Activated naive CD4-positive, alpha-beta T cell treated with anti-CD3 and anti-CD28 coated beads, Interleukin-2, amount 50 U/mL, for 72 hours (primary cell): ENCODE data around the gene PTCD2. TPM values are rescaled to one million over a fixed set of nuclear protein-coding genes. Genes with fewer than 3 reads are reported as not detected.
"Not testable (repeated sequence)": the region's sequence is repeated elsewhere in the genome, so short reads cannot be mapped to it uniquely, and the experiment has no call there.

Experiments
- ATAC-seq, 2 donors: fragments of 150-1000 bp; cut with Tn5 transposase; 2 replicates each; pipeline ENCODE4 v1.10.0; 2021; ENCODE audit warnings: mild to moderate bottlenecking in 2 of 2, moderate library complexity in 2 of 2
- DNase-seq, 2 donors: peaks; one replicate each; pipeline ENCODE4 v3.0.0; 2021 to 2022; ENCODE audit warnings: low spot score in 2 of 2
- H3K27ac Mint-ChIP-seq, 2 donors: one replicate each; pipeline ENCODE4 v1.8.0; 2022; ENCODE audit warnings: mild to moderate bottlenecking in 2 of 2, mixed read lengths in 2 of 2
- H3K36me3 Mint-ChIP-seq, 2 donors: one replicate each; pipeline ENCODE4 v1.8.0; 2022; ENCODE audit warnings: mixed read lengths in 2 of 2
- H3K9me3 Mint-ChIP-seq, 2 donors: one replicate each; pipeline ENCODE4 v1.8.0; 2022; ENCODE audit warnings: mixed read lengths in 2 of 2
- total RNA-seq, 2 donors: library from RNA; stranded (reverse); gene quantifications; one replicate each; pipeline ENCODE4 v1.2.3, GENCODE V29; 2022

The PTCD2 gene
- total RNA-seq, 2 donors from 2014 or later = 10.3 to 12.8 TPM

DNA sequence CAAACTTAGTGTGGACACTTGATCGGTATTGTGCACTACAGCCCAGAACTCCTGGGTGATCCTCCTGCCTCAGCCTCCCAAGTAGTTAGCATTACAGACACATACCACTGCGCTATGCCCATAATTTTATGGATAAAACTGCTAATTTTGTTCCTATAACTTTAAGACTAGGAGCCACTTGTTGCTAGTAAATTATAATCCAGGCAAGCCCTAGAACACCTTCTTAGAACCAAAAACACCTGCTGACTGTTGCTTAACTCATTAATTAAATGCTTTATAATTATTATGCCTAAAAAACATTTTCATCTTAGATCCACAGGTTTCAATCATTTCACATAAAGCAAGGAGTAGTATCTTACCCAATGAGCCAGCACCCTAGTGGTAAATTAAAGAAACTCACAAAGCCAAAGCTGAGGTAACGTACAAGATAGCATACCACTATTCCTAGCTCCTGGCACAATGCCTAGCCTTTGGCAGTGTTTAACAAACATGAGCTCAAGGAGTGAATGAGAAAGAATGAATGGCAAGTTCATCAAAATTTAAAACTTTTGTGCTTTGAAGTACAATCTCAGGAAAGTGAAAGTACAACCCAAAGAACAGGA is 5.5 kb upstream of the PTCD2 start:
- DNase-seq = no peak
- H3K36me3 Mint-ChIP-seq = peaks cover 11 to 15% of the 10 kb centered on the region in 2 donors
- H3K9me3 Mint-ChIP-seq = no peaks in the 10 kb centered on the region
- no peak for ATAC-seq
- H3K27ac Mint-ChIP-seq = peak overlapping the region in 1 of 2 donors; percentile 22

DNA sequence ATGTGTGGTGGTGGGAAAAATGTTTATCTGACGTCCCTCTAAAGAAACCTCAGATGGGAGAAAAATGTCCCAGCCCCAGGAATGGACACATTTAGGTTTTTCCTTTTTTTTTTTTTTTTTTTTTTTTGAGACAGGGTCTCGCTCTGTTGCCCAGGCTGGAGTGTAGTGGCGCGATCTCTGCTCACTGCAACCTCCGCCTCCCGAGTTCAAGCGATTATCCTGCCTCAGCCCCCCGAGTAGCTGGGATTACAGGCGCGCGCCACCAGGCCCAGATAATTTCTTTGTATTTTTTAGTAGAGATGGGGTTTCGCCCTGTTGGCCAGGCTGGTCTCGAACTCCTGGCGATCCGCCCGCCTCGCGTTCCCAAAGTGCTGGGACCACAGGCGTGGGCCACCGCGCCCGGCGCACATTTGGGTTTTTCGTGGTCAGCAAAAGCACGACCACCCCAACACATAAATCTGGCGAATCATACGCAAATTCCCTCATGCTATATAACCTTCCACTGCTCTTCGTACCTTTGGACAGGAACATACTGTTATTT is 668 bp upstream of the PTCD2 start:
- peak overlapping the region; percentile 96 for H3K27ac Mint-ChIP-seq
- ATAC-seq = peak in 1 of 2 donors; percentile 2
- H3K36me3 Mint-ChIP-seq = peaks cover 25 to 33% of the 10 kb centered on the region in 2 donors
- peak in 1 of 2 donors; percentile 14 for DNase-seq
- not testable (repeated sequence) for H3K9me3 Mint-ChIP-seq

DNA sequence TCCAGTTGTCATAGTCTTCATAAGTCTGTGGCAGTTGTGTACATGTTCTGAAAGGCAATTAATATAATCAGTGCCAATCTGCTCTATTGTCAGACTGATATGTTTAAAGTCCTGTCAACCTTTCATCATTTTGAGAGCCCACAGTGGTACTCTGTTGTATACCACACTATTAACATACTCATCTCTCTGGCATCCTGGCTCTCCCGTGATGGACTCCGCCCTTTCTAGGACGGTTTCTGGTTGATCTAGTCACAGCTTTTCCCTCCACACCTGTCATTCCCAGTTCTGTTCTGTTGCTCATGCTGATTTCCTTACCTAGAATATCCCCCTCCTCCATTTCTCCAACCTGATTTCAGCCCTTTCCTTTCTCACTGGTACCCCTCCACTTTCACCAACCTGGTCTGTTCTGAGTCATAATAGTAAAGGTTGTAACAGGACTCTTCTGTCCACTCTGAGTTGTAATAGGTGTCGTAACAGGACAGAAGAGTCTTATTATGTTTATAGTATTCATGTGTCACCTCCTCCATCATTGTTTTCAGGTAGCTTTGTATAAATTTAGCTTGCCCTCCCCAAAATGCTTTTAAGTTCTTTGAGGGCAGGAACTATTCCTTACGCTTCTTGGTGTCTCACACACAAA is 4.1 kb downstream of the PTCD2 start:
- Mint-ChIP-seq H3K27ac (no peak overlapping the region), H3K9me3 (no peaks in the 10 kb centered on the region), H3K36me3 (peaks cover 19 to 45% of the 10 kb centered on the region in 2 donors)
- ATAC-seq = no peak
- DNase-seq = no peak

DNA sequence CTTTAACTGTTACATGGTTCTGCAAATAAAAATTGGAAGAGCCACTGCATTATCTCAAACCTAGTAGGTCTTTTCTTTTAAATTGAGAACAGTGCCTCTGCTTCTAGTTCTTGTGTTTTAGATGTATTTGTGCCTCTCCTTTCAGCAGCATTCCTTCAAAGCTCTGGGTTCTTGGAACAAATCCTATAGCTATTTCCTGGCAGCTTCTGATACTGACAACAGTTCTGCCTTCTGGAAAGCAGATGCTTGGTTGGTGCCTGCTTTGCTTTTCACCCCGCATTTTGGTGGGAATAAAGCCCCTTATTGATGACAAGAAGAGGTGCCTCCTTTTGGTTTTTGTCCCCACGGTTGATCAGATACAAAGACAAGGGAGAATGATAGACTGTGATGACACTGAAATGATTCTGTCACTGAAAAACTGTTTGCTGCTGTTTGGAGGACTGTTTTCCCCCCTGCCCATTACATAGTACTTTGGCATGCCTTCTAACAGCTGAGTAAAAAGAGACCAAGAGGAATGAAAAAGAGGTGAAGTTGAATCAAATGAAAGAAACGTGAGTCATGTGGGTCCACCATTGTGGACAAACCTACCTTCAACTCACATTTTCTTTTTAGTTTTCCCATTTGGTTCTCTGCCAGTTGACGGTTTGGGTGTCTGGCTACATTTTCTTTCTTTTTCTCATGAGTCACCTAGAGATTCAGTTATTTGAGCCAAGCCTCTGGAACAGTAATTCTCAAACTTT is 5.6 kb downstream of the PTCD2 start:
- DNase-seq (no peak), ATAC-seq (peak in 1 of 2 donors; percentile 16)
- peaks cover 17 to 40% of the 10 kb centered on the region in 2 donors for H3K36me3 Mint-ChIP-seq
- H3K9me3 Mint-ChIP-seq = no peaks in the 10 kb centered on the region
- no peak overlapping the region for H3K27ac Mint-ChIP-seq

DNA sequence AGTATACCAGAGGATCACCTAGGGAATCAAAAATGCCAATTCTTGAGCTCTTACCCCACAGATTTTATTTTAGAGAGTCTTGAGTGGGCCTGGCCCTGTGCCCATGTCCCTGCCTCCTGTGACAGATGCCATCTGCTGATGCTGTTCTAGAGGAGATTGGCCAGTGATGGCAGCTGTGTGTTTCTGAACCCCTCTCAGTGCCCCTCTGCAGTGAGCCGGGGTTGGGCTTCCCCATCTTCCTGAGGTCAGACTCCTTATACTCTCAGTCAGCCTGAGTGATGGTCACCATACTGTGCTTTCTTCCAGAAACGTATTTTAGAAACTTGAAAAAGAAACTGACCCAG is 6.1 kb downstream of the PTCD2 start:
- Mint-ChIP-seq H3K9me3 (no peaks in the 10 kb centered on the region), H3K27ac (no peak overlapping the region), H3K36me3 (peaks cover 21 to 45% of the 10 kb centered on the region in 2 donors)
- ATAC-seq = no peak
- no peak for DNase-seq

DNA sequence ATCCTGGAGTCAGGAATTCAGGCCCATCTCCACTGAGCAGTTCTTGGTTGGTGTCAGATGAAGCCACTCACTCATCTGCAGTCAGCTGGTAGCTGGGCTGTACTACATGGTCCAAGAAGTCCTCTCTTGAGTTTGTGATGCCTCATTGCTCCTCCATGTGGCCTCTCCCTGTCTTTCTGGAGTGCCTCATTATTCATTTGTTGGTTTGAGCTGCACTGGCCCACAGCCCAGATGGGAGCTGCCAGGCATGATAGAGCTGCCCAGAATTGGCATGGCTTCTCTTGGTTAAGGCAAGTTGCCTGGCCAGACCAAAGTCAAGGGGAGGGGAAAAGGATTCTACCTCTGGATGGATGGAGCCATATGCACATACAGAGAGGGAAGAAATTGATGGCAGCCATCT is 8.0 kb downstream of the PTCD2 start:
- Mint-ChIP-seq H3K36me3 (peaks cover 18 to 41% of the 10 kb centered on the region in 2 donors), H3K27ac (no peak overlapping the region), H3K9me3 (no peaks in the 10 kb centered on the region)
- DNase-seq (no peak), ATAC-seq (no peak)

DNA sequence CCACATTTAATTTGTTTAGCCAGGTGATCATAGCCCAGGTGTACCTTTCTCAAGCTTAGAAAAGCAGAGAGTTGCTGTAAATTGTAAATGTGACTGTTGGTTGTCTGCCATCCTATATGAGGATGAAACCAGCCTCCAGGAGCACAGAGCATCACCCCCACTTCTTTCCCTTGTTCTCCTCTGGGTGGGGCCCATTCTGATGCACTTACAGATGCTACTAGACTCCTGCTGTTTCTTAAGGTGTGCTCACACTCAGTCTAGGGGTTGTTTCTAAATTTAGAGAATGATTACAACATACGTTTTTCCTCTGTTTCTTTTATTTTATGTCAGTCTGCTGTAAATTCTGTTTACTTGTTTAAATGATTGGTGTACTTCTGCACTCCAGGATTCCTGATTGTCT is 10.5 kb downstream of the PTCD2 start:
- no peak overlapping the region for H3K27ac Mint-ChIP-seq
- no peaks in the 10 kb centered on the region for H3K9me3 Mint-ChIP-seq
- ATAC-seq (no peak), DNase-seq (no peak)
- H3K36me3 Mint-ChIP-seq = peaks cover 10 to 27% of the 10 kb centered on the region in 2 donors

DNA sequence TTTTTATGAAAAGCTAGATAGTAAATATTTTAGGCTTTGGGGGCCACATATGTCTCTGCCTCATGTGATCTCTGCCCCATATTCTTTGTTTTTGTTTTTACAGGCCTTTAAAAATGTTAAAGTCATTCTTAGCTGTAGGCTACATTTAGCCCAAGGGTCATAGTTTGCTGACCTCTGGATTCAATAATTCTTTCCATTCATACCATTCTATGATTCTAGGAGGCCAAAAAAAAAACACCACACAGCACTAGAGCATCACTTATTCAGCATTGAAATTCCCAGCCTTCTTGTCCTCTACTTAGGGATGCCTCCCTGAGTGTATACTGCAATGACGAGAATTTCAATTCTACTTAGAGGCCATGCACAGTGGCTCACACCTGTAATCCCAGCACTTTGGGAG is 17.0 kb downstream of the PTCD2 start:
- H3K36me3 Mint-ChIP-seq = peaks cover 0 to 9% of the 10 kb centered on the region in 2 donors
- no peaks in the 10 kb centered on the region for H3K9me3 Mint-ChIP-seq
- DNase-seq = no peak
- no peak for ATAC-seq
- H3K27ac Mint-ChIP-seq = no peak overlapping the region

DNA sequence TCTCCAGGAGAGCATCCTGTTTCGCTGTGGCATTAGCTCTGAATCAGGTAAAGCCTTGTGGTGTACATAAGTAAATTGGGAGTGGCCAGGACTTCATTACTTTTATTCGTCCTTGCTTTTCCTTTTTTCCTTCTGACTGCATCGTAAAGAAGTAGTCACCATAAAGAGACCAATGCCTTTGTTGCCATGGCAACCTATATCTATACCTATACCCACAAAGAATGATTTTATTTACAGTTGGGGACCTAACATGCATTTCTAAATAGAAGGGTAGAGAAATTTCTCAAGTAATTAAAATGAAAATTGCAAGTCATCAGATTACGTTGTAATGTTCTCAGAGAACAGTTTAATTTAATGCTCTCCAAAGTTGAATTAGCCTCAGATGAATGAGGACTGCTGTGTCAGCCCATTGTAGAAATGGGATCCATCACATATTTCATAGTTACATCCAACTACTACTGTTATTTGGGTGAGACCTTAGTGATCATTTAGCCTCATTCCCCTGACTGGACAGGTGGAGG is 18.6 kb downstream of the PTCD2 start:
- DNase-seq = no peak
- peaks cover 4 to 15% of the 10 kb centered on the region in 2 donors for H3K36me3 Mint-ChIP-seq
- no peaks in the 10 kb centered on the region for H3K9me3 Mint-ChIP-seq
- no peak overlapping the region for H3K27ac Mint-ChIP-seq
- ATAC-seq = no peak

DNA sequence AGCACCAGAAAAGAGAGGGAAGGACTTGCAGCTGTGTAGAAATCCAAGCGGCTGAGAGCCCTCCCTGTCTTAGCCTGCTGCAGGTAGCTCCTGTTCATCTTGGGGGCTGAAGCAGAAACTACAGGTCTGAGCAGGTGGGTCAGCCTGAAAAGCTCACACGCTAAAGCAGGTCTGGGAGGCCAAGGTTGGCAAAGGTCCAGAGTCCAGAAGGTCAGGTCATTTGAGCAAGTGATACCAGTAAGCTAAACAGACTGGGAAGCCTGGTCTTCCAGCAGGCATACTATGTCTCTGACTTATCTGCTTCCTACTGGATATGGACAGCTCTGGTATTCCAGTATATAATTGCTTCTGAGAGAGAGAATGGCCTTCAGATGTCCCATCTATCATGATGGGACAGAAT is 26.2 kb downstream of the PTCD2 start:
- DNase-seq = no peak
- H3K9me3 Mint-ChIP-seq = no peaks in the 10 kb centered on the region
- ATAC-seq = no peak
- H3K27ac Mint-ChIP-seq = no peak overlapping the region
- H3K36me3 Mint-ChIP-seq = peaks cover 15 to 28% of the 10 kb centered on the region in 2 donors

DNA sequence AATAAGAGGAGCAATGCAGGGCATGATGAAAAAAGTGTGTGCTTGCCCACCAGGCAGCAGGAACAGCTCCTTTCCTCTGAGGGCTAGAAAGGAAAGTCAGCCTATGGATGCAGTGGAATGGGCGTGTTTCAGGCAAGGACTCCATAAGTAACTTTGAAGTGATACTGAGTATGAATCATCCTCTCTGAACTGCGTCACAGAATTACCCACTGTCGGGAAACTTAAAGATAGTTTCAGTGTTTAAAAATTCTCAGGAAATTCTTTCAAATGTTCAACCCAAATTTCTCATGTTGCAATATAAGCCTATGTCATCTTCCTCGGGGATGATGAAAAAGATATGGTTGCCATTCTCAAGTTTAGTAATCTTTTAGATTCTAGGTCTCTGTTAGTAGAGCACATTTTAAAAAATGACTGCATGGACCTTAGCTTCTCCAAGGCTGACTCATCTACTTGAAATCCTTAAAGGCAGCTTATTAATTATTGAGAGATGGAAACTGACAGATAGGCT is 27.7 kb downstream of the PTCD2 start:
- peaks cover 16 to 28% of the 10 kb centered on the region in 2 donors for H3K36me3 Mint-ChIP-seq
- peak; percentile 93 to 95 for ATAC-seq

DNA sequence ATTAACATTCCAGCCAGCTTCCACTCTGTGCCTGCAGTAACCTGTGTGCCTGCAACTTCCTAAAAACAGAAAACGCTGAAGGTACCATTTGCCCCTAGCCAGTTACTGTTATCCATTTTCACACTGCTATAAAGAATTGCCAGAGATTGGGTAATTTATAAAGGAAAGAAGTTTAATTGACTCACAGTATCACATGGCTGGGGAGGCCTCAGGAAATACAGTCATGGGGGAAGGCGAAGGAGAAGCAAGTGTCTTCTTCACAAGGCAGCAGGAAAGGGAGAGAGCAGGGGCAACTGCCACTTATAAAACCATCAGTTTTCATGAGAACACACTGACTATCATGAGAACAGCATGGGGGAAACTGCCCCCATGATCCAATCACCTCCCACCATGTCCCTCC is 31.2 kb downstream of the PTCD2 start:
- ATAC-seq (no peak), DNase-seq (no peak)
- H3K9me3 Mint-ChIP-seq = no peaks in the 10 kb centered on the region
- H3K27ac Mint-ChIP-seq = no peak overlapping the region
- H3K36me3 Mint-ChIP-seq = peaks cover 6 to 13% of the 10 kb centered on the region in 2 donors

More for the DNA sequence above, 27.7 kb downstream of the PTCD2 start:
- Mint-ChIP-seq H3K27ac (no peak overlapping the region), H3K9me3 (no peaks in the 10 kb centered on the region)
- no peak for DNase-seq

DNA sequence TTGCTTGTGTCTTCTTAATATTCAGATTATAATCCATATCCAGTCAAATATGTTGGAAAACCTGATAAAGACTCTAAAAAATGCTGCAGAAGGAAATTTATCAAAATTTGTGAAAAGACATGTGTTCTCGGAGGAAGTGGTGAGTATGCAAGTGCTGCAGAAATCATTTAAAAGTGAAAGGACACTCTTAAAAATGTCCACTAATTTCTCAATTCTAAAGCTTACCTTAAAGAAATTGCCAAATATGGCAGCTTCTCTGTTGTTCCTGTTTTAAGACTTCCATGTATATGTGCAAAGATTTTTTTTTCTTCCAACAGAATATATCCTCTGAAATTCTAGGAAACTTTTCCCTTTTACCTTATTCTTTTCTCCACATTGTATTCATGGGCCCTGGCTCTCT is 32.4 kb downstream of the PTCD2 start:
- peaks cover 6 to 13% of the 10 kb centered on the region in 2 donors for H3K36me3 Mint-ChIP-seq
- ATAC-seq = no peak
- no peak for DNase-seq
- H3K27ac Mint-ChIP-seq = no peak overlapping the region
- no peaks in the 10 kb centered on the region for H3K9me3 Mint-ChIP-seq

DNA sequence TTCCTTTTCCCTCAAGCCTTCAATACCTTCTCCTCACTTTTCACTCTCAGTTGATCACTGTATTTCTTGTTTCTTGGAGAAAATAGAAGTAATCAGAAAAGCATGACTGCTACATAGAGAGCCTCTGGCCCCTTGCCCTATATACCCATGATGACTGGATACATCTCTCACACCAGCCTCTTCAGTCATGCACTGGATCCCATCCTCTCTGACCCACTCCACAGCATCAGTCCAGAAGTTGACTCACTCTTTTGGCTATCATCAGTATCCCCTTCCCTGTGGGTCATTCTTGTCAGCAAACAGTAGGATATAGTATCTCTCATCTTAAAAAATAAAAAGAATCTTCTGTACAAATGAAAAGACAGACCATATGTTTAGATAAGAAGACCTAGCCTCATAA is 32.9 kb downstream of the PTCD2 start:
- Mint-ChIP-seq H3K27ac (no peak overlapping the region), H3K36me3 (peaks cover 6 to 13% of the 10 kb centered on the region in 2 donors), H3K9me3 (no peaks in the 10 kb centered on the region)
- ATAC-seq = no peak
- DNase-seq = no peak

DNA sequence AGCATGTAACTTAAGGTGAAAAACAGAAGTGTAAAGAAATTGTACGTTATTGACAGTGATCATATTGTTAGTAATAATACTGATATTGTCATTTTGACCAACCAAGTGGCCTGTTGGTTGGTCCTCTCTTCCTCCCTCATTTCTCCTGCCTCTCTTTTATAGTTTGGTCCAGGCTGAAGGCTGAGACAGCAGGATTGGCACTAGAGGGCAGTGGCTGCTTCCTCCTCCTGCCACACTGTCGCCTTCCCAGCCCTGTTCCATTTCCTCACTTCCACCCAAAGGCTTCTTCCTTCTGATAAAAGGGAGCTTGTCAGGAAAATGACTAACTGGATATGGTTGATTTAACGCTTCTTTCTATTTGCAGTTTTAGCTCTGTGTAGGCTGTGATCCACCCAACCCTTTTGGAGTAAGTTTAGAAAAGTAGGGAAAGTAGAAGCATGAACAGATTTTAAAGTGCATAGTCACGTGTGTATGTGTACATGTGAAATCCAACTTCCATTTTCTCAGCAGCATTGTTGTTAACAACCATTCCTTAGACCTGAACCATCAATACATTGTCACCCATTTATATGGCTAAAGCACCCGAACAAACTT is 35.6 kb downstream of the PTCD2 start:
- Mint-ChIP-seq H3K9me3 (no peaks in the 10 kb centered on the region), H3K36me3 (peaks cover 13 to 14% of the 10 kb centered on the region in 2 donors), H3K27ac (no peak overlapping the region)
- ATAC-seq (no peak), DNase-seq (no peak)

DNA sequence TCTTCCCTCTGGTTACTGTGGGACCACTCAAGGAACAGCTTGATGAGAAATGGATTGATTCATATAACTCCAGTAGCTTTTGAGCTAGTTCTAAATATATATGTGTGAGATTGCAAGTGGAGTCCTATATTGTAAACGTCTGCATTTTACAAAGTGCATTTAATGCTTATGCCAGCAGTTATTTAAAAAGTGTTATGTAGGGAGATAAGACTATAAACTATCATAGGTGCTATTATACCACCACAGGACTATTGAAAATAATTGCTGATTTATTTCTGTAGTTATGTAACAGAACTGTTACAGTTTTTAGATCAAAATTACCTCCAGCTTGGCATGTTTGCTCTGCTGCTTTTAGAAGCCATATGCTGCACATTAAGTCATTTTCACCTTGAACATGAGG is 36.2 kb downstream of the PTCD2 start:
- DNase-seq = no peak
- Mint-ChIP-seq H3K9me3 (no peaks in the 10 kb centered on the region), H3K36me3 (peaks cover 15 to 18% of the 10 kb centered on the region in 2 donors), H3K27ac (no peak overlapping the region)
- no peak for ATAC-seq

DNA sequence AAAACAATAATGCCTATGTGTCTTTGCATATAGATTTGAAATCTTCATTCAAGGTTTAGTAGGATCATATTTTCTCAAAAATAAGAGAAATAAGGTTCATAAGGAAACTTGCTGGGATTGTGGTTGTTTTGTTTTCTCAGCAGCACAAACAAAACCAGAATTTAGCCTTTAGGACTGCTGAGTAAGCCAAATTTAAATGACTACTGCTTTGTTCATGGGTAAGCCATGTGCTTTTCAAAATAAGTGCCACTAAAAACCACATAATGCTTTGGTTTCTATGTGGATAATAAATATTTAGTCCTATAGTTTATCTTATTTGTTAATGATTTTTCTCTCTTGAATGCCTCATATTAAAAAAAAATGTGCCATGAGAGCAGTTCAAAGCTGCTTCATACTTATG is 38.8 kb downstream of the PTCD2 start:
- ATAC-seq = no peak

More for the DNA sequence above, 38.8 kb downstream of the PTCD2 start:
- Mint-ChIP-seq H3K9me3 (no peaks in the 10 kb centered on the region), H3K27ac (no peak overlapping the region), H3K36me3 (peaks cover 21 to 31% of the 10 kb centered on the region in 2 donors)
- no peak for DNase-seq
